Neuron (in vitro differentiated cells): ENCODE data around the gene AKAP9.

ENCODE experiments used
- H2AFZ ChIP-seq: one replicate; pipeline ENCODE4 v1.6.1; 2013; ENCODE audit warnings: low read depth, mild to moderate bottlenecking, inconsistent platforms, low read length, moderate library complexity
- H3K27me3 ChIP-seq: one replicate; pipeline ENCODE4 v1.6.1; 2013; ENCODE audit warnings: low read length; ENCODE audit not compliant: insufficient read depth
- H3K36me3 ChIP-seq: one replicate; pipeline ENCODE4 v1.6.1; 2013; ENCODE audit warnings: low read length; ENCODE audit not compliant: insufficient read depth
- H3K4me1 ChIP-seq: one replicate; pipeline ENCODE4 v1.6.1; 2013; ENCODE audit warnings: low read length; ENCODE audit not compliant: insufficient read depth
- H3K4me3 ChIP-seq: 2 replicates; pipeline ENCODE4 v1.5.1; 2013; ENCODE audit warnings: mild to moderate bottlenecking, low read length, moderate library complexity
- H3K9me3 ChIP-seq: one replicate; pipeline ENCODE4 v1.6.1; 2013; ENCODE audit warnings: low read length

Gene AKAP9

GRCh38 chr7:92108821-92109220 lies 168.2 kb downstream of the AKAP9 start:
- H3K27me3 ChIP-seq, result no peaks in the 10 kb centered on the region
- peaks cover 62% of the 10 kb centered on the region for H3K36me3 ChIP-seq
- no peaks in the 10 kb centered on the region for H3K9me3 ChIP-seq
- H2AFZ ChIP-seq, result no peak overlapping the region
- no peaks in the 10 kb centered on the region for H3K4me1 ChIP-seq
- H3K4me3 ChIP-seq, result no peak overlapping the region

DNA sequence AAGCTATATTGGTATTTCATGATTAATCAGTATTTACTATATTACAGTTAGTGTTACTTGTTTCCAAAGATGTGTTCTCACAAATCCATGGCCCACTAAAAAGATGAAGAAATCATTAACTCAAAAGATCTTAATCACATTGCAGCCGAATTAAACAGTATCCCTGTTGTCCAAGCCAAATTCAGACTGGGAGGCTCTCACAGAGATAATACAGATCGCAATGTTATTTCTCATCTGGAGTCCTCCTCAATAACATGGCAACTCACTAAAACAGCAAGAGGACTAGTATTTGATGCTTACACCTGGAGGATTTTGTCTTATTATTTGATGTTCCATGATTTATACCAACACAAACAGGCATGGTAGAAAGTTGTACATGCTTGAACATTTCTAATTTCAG lies 170.2 kb downstream of the AKAP9 start:
- peaks cover 71% of the 10 kb centered on the region for H3K36me3 ChIP-seq
- H3K27me3 ChIP-seq, result no peaks in the 10 kb centered on the region
- H3K4me3 ChIP-seq, result no peak overlapping the region
- H2AFZ ChIP-seq, result no peak overlapping the region
- no peaks in the 10 kb centered on the region for H3K9me3 ChIP-seq
- no peaks in the 10 kb centered on the region for H3K4me1 ChIP-seq

GRCh38 chr7:92115821-92116220 lies 175.2 kb downstream of the AKAP9 start:
- H3K36me3 ChIP-seq, result peaks cover 48% of the 10 kb centered on the region
- H3K27me3 ChIP-seq, result no peaks in the 10 kb centered on the region

GRCh38 chr7:92116949-92117348 lies 176.3 kb downstream of the AKAP9 start:
- Histone ChIP-seq H3K27me3 (no peaks in the 10 kb centered on the region), H3K9me3 (peaks cover 2% of the 10 kb centered on the region), H2AFZ (no peak overlapping the region), H3K4me3 (no peak overlapping the region), H3K4me1 (no peaks in the 10 kb centered on the region), H3K36me3 (peaks cover 44% of the 10 kb centered on the region)

More at GRCh38 chr7:92115821-92116220, 175.2 kb downstream of the AKAP9 start:
- Histone ChIP-seq H2AFZ (no peak overlapping the region), H3K4me1 (no peaks in the 10 kb centered on the region), H3K9me3 (no peaks in the 10 kb centered on the region), H3K4me3 (no peak overlapping the region)

DNA sequence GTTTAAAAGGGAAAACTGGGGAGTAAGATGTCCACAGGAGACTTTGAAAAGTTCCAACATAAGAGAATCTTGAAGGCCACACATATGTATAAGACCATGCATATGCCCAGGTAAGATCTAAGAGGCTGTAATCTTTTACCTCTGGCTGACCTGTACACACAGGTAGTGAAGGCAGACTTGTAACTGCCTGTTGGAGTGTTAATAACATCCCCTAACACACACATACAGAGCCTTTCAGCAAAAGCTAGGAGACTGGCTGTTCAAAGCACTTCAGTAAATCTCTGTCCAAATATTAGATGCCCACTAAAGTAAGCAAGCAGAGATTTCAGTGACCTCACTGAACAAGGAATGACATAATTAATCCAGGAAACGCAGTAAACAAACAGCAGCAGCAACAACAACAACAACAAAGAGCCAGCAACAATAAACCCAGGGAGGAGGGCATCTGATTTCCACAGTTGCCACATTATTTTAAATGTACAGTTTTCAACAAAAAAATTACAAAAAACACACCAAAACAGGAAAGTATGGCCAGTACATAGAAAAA lies 178.6 kb downstream of the AKAP9 start:
- H3K4me3 ChIP-seq, result no peak overlapping the region
- no peaks in the 10 kb centered on the region for H3K4me1 ChIP-seq
- no peak overlapping the region for H2AFZ ChIP-seq
- peaks cover 2% of the 10 kb centered on the region for H3K9me3 ChIP-seq
- H3K36me3 ChIP-seq, result peaks cover 58% of the 10 kb centered on the region
- no peaks in the 10 kb centered on the region for H3K27me3 ChIP-seq

- H3K9me3 ChIP-seq, result peaks cover 2% of the 10 kb centered on the region
- no peak overlapping the region for H2AFZ ChIP-seq
- H3K4me3 ChIP-seq, result no peak overlapping the region
- H3K36me3 ChIP-seq, result peaks cover 54% of the 10 kb centered on the region
- no peaks in the 10 kb centered on the region for H3K27me3 ChIP-seq
- H3K4me1 ChIP-seq, result no peaks in the 10 kb centered on the region
These were observed 181.0 kb downstream of the AKAP9 start for GRCh38 chr7:92121681-92122080.

DNA sequence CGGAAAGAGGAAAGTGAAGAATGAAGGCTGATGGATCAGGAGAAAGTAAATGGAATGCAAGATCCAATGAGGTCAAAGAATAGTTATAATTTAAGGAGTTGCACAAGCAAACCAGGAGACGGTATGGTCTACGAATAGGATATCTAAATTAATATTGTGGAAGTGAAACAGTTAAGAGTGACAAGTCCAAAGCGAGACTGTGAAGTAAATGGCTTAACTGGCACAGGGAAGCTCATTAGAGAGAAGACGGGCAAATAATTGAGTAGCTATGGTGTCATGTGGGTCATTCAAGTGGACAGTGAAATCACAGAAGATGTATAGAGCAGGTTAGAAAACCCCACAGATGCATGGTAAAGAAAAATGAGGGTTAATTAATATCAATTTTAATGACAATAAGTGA lies 190.4 kb downstream of the AKAP9 start:
- Histone ChIP-seq H2AFZ (no peak overlapping the region), H3K4me3 (no peak overlapping the region), H3K27me3 (no peaks in the 10 kb centered on the region), H3K36me3 (peaks cover 44% of the 10 kb centered on the region), H3K4me1 (no peaks in the 10 kb centered on the region), H3K9me3 (no peaks in the 10 kb centered on the region)

- Histone ChIP-seq H3K4me1 (no peaks in the 10 kb centered on the region), H3K9me3 (no peaks in the 10 kb centered on the region), H3K27me3 (no peaks in the 10 kb centered on the region), H2AFZ (no peak overlapping the region), H3K4me3 (peak overlapping the region; percentile 8), H3K36me3 (peaks cover 37% of the 10 kb centered on the region)
These were observed 191.2 kb downstream of the AKAP9 start for GRCh38 chr7:92131764-92132330.

DNA sequence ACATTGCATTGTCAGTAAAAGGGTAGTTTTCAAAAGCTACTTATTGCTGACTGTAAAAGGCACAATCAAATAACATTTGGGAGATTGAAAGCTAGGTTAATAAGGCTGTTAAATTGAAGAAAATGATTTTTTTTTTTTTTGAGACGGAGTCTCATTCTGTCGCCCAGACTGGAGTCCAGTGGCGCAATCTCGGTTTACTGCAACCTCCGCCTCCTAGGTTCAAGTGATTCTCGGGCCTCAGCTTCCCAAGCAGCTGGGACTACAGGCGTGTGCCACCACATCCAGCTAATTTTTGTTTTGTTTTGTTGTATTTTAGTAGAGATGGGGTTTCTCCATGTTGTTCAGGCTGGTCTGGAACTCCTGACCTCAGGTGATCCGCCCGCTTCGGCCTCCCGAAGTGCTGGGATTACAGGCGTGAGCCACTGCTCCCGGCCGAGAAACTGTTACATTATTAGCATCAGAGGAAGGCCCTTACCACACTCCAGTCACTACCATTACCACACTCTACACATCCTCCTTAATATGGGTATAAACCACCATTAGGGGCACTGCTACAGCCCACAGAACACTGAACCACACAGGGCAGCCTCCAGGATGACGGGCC lies 192.6 kb downstream of the AKAP9 start:
- Histone ChIP-seq H3K9me3 (no peaks in the 10 kb centered on the region), H3K4me1 (no peaks in the 10 kb centered on the region), H3K27me3 (no peaks in the 10 kb centered on the region), H2AFZ (peak overlapping the region; percentile 68), H3K4me3 (peak overlapping the region; percentile 70), H3K36me3 (peaks cover 23% of the 10 kb centered on the region)

- Histone ChIP-seq H3K27me3 (no peaks in the 10 kb centered on the region), H3K4me1 (no peaks in the 10 kb centered on the region), H3K4me3 (peak overlapping the region; percentile 70), H3K36me3 (peaks cover 18% of the 10 kb centered on the region), H3K9me3 (no peaks in the 10 kb centered on the region), H2AFZ (peak overlapping the region; percentile 68)
These were observed 193.1 kb downstream of the AKAP9 start for GRCh38 chr7:92133737-92134270.

GRCh38 chr7:92134271-92135051 lies 193.8 kb downstream of the AKAP9 start, which contains the start of gene CYP51A1:
Gene CYP51A1 (minus strand): TSS chr7:92134477. CDS start chr7:92134364, 113 bp downstream.
- H2AFZ ChIP-seq, result peak within 1 kb of the TSS; percentile 68
- H3K4me3 ChIP-seq, result peak within 1 kb of the TSS; percentile 70
- H3K36me3 ChIP-seq, result peaks cover 14% of the 10 kb centered on the region
- no peaks in the 10 kb centered on the region for H3K9me3 ChIP-seq
- no peaks in the 10 kb centered on the region for H3K4me1 ChIP-seq
- no peaks in the 10 kb centered on the region for H3K27me3 ChIP-seq

- peaks cover 7% of the 10 kb centered on the region for H3K36me3 ChIP-seq
- H3K27me3 ChIP-seq, result no peaks in the 10 kb centered on the region
- H3K4me3 ChIP-seq, result peak overlapping the region; percentile 70
- H3K9me3 ChIP-seq, result peaks cover 2% of the 10 kb centered on the region
- H2AFZ ChIP-seq, result peak overlapping the region; percentile 68
- H3K4me1 ChIP-seq, result no peaks in the 10 kb centered on the region
These were observed 194.6 kb downstream of the AKAP9 start for GRCh38 chr7:92135052-92135889.
